Right lobe of liver (tissue), 6 donors: ENCODE data around the gene KCNQ1. TPM values are rescaled to one million over a fixed set of nuclear protein-coding genes. Genes with fewer than 3 reads are reported as not detected.

ENCODE experiments used
- ATAC-seq, 4 donors: fragments of 200-7000 bp; cut with Tn5 transposase; one replicate each; pipeline ENCODE4 v1.9.1; 2020; ENCODE audit warnings: mild to moderate bottlenecking in 4 of 4, moderate library complexity in 4 of 4
- DNase-seq, 3 donors: peaks; one replicate each; pipeline ENCODE4 v3.0.0-alpha.2; 2020
- H3K27ac ChIP-seq, 3 donors: fragments of 200-600 bp; one replicate each; pipeline ENCODE4 v1.8.0; 2022
- H3K27me3 ChIP-seq, 2 donors: fragments of 200-600 bp; one replicate each; pipeline ENCODE4 v1.8.0; 2022
- H3K36me3 ChIP-seq, 4 donors: fragments of 200-600 bp; sonication (generic) in 1 of 4; one replicate each; pipeline versions ENCODE4 v1.5.1 to v1.8.0; 2017 to 2022; ENCODE audit warnings: control low read depth in 1 of 4
- H3K4me1 ChIP-seq, 4 donors: fragments of 200-600 bp; sonication (generic) in 1 of 4; one replicate each; pipeline versions ENCODE4 v1.5.1 to v1.8.0; 2017 to 2022; ENCODE audit warnings: control low read depth in 1 of 4
- H3K4me3 ChIP-seq, 3 donors: fragments of 200-600 bp; one replicate each; pipeline ENCODE4 v1.8.0; 2022
- H3K9me3 ChIP-seq, 4 donors: fragments of 200-600 bp; sonication (generic) in 1 of 4; one replicate each; pipeline versions ENCODE4 v1.5.1 to v1.8.0; 2017 to 2022; ENCODE audit warnings: control low read depth in 1 of 4
- CTCF ChIP-seq, 4 donors: fragments of 200-600 bp in 3 of 4; fragments of 450-650 bp in 1 of 4; IDR thresholded peaks; one replicate each; pipeline versions ENCODE4 v1.5.1 to v1.8.0; 2016 to 2022; ENCODE audit warnings: antibody characterized with exemption in 4 of 4, mild to moderate bottlenecking in 2 of 4
- POLR2A ChIP-seq: fragments of 450-650 bp; IDR thresholded peaks from one replicate; pipeline ENCODE4 v1.6.1; 2017; ENCODE audit warnings: antibody characterized with exemption, mild to moderate bottlenecking
- WGBS: methylation state at CpG from one replicate; pipeline ENCODE4 v1.1.6; 2018; ENCODE audit warnings: low coverage, low lambda C conversion rate; ENCODE audit not compliant: insufficient coverage; ENCODE audit errors: missing lambda C conversion rate; 5-methylcytosine and 5-hydroxymethylcytosine counted together
- intact Hi-C, 2 donors: fragments of 100-400 bp; cut with DNase I; formaldehyde crosslinking; loops; one replicate each; pipeline versions ENCODE4 v1.11.2 to v1.14.1; 2022
- total RNA-seq, 6 experiments: library from RNA; depleted of rRNA in 2 of 6; stranded (reverse); fragments of >200 nt in 2 of 6; fragmentation: NEBNext Ultra II Directional in 3 of 6; extraction: Animal tissue kit (Norgen Biotek cat#: 25700) in 3 of 6; gene quantifications; one replicate each; pipeline versions ENCODE4 v1.1.0 to v1.2.4, GENCODE V29; 2016 to 2023
- donor health status: DM: no; HTN: yes; CAD: no.
- donor health status: DM: no; HTN: no; CAD: no.
- donor health status: DM: no; HTN: no; CAD: no.
- donor health status: DM: no; HTN: yes; CAD: no.
- donor health status: DM: no; HTN: yes; CAD: no.

The KCNQ1 gene
- total RNA-seq, 6 experiments from 2014 or later, result 0.61 to 2.4 (median 1.8) TPM

GRCh38 chr11:2685566-2686359, 241.0 kb downstream of the KCNQ1 start:
- intact Hi-C loops, result no loop called here
- WGBS, result 87% methylated on average over 3 of the region's 13 CpGs
- ATAC-seq (no peak), DNase-seq (peak in 2 of 3 donors; percentile 37 to 38)
- Histone ChIP-seq H3K36me3 (no peaks in the 10 kb centered on the region), H3K27ac (no peak overlapping the region), H3K27me3 (no peaks in the 10 kb centered on the region), H3K4me3 (no peak overlapping the region), H3K4me1 (no peaks in the 10 kb centered on the region), H3K9me3 (no peaks in the 10 kb centered on the region)
- TF ChIP-seq POLR2A, result no peak
- TF ChIP-seq CTCF (IDR thresholded peaks at IDR 0.05), result no peak

DNA sequence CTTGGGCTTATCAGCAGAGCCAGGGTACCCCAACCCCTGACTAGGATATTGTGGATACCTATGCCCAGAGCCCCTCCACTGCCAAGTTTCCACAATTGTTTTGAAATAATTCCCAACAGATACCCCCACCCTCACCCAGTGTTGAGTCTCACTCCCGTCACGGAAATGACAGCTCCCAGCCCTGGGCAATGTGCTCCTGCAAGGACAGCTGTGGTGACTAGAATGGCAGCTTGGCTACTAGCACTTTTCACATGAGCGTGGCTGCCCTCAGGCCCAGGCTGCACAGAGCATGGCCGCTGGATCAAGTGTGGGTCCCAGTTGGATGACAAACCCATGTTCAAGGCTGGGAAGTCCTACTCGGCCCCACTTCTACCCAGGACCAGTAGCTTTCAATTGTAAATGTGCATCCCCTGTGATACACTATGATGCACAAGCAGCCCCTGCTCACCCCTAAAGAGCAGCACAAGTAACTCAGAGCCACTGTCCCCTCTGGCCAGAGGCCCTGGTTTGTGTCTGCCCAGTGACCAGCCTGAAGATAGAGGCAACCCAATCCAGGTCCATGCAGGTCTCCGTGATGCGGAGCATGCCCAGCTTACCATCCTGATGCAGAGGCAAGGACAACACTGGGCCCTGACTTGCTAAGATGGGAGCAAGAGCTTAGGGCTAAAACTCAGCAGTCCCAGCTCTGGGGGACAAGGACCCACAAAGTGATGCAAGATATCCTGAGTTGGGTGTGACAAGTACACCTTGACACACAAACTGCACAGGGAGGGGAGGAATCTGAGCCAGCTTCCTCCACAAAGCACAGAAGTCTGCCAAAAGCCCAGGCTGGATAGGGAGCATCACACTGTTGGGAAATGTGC, 241.8 kb downstream of the KCNQ1 start:
- Histone ChIP-seq H3K4me1 (no peaks in the 10 kb centered on the region), H3K4me3 (no peak overlapping the region), H3K9me3 (no peaks in the 10 kb centered on the region), H3K27me3 (no peaks in the 10 kb centered on the region), H3K27ac (no peak overlapping the region), H3K36me3 (no peaks in the 10 kb centered on the region)
- TF ChIP-seq CTCF (IDR thresholded peaks at IDR 0.05) (no peak), POLR2A (no peak)
- intact Hi-C loops, result no loop called here
- DNase-seq, result peak in 2 of 3 donors; percentile 31 to 42
- ATAC-seq, result no peak
- WGBS, result no CpG with 5 or more reads among the region's 7 CpGs

DNA sequence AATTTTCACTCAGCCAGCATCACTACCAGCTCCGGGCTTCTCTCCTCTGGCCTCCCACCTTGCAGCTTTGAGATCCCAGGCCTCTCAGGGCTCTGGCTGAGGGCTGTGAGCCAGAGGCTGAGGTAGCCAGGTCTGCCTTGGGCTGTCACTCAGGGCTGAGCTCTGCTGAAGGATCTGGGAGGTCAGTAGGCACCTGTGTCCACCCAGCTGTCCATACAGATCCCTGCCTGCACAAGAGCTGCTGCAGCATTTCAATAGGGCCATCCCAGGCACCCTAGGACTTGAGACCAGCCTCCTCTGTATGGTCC, 242.4 kb downstream of the KCNQ1 start:
- Histone ChIP-seq H3K4me3 (no peak overlapping the region), H3K36me3 (no peaks in the 10 kb centered on the region), H3K9me3 (no peaks in the 10 kb centered on the region), H3K27me3 (no peaks in the 10 kb centered on the region), H3K4me1 (no peaks in the 10 kb centered on the region), H3K27ac (no peak overlapping the region)
- intact Hi-C loops, result no loop called here
- DNase-seq (peak in 2 of 3 donors; percentile 11 to 30), ATAC-seq (no peak)
- no peak for TF ChIP-seq POLR2A
- no peak for TF ChIP-seq CTCF (IDR thresholded peaks at IDR 0.05)
- WGBS, result no CpG with 5 or more reads among the region's 1 CpG

- ATAC-seq (peak in 3 of 4 donors; percentile 13 to 23 (median 16)), DNase-seq (peak in 2 of 3 donors; percentile 47 to 58)
- WGBS, result 40% methylated on average over 3 of the region's 7 CpGs
- TF ChIP-seq CTCF (IDR thresholded peaks at IDR 0.05) (no peak), POLR2A (no peak)
- Histone ChIP-seq H3K4me3 (no peak overlapping the region), H3K4me1 (no peaks in the 10 kb centered on the region), H3K27me3 (no peaks in the 10 kb centered on the region), H3K9me3 (no peaks in the 10 kb centered on the region), H3K27ac (no peak overlapping the region), H3K36me3 (no peaks in the 10 kb centered on the region)
- intact Hi-C loops, result no loop called here
Observed at GRCh38 chr11:2687782-2688191, 243.0 kb downstream of the KCNQ1 start.
